Calu3 (cell line): ENCODE measurements around the gene ATP13A2. TPM values are rescaled to one million over a fixed set of nuclear protein-coding genes. Genes with fewer than 3 reads are reported as not detected.

Source experiments
- BruUV-seq: library from RNA; stranded (reverse); fragments of 400-500 nt; replicated peaks from 2 replicates; lab custom pipeline; 2021; lab: Mats Ljungman, UMichigan
- CTCF ChIA-PET: fragments of 300-600 bp; sonication (Branson Sonifier 250); formaldehyde crosslinking; loops from one replicate; lab custom pipeline; 2022; ENCODE audit warnings: antibody characterized with exemption; lab: Charles Lee
- DNase-seq: peaks from one replicate; pipeline ENCODE4 v3.0.0; 2022
- H3K27ac Mint-ChIP-seq: one replicate; pipeline ENCODE4 v1.8.0; 2022; ENCODE audit warnings: mixed read lengths; ENCODE audit not compliant: unreplicated experiment
- H3K27me3 Mint-ChIP-seq: one replicate; pipeline ENCODE4 v1.8.0; 2022; ENCODE audit warnings: mixed read lengths; ENCODE audit not compliant: unreplicated experiment
- H3K36me3 Mint-ChIP-seq: one replicate; pipeline ENCODE4 v1.8.0; 2022; ENCODE audit warnings: mild to moderate bottlenecking, moderate library complexity, mixed read lengths; ENCODE audit not compliant: insufficient read depth, unreplicated experiment
- H3K4me1 Mint-ChIP-seq: one replicate; pipeline ENCODE4 v1.8.0; 2022; ENCODE audit warnings: mild to moderate bottlenecking, low read depth, mixed read lengths; ENCODE audit not compliant: unreplicated experiment
- H3K4me3 Mint-ChIP-seq: one replicate; pipeline ENCODE4 v1.8.0; 2022; ENCODE audit warnings: mild to moderate bottlenecking, low read depth, moderate library complexity, mixed read lengths; ENCODE audit not compliant: unreplicated experiment
- H3K9me3 Mint-ChIP-seq: one replicate; pipeline ENCODE4 v1.8.0; 2022; ENCODE audit warnings: low read depth, mixed read lengths; ENCODE audit not compliant: unreplicated experiment
- intact Hi-C: fragments of 100-400 bp; cut with micrococcal nuclease; formaldehyde crosslinking; loops from one replicate; pipeline ENCODE4 v1.10.0; 2022; ENCODE audit not compliant: unreplicated experiment
- total RNA-seq: library from RNA; stranded (reverse); gene quantifications from 2 replicates; pipeline ENCODE4 v1.2.3, GENCODE V29; 2022
- TF ChIP-seq, protein P1 (sequence below): fragments of 200-600 bp; IDR thresholded peaks from one replicate; pipeline ENCODE4 v1.8.0; 2022; ENCODE audit warnings: antibody characterized with exemption; ENCODE audit not compliant: unreplicated experiment

ATP13A2 gene
- total RNA-seq, 1 experiment from 2014 or later = 33.4 TPM

- no peak for DNase-seq
- Mint-ChIP-seq H3K9me3 (no peaks in the 10 kb centered on the region), H3K27me3 (no peaks in the 10 kb centered on the region), H3K27ac (no peak overlapping the region), H3K4me3 (no peak overlapping the region), H3K36me3 (peaks cover 14% of the 10 kb centered on the region), H3K4me1 (no peaks in the 10 kb centered on the region)
- TF ChIP-seq, protein P1, sequence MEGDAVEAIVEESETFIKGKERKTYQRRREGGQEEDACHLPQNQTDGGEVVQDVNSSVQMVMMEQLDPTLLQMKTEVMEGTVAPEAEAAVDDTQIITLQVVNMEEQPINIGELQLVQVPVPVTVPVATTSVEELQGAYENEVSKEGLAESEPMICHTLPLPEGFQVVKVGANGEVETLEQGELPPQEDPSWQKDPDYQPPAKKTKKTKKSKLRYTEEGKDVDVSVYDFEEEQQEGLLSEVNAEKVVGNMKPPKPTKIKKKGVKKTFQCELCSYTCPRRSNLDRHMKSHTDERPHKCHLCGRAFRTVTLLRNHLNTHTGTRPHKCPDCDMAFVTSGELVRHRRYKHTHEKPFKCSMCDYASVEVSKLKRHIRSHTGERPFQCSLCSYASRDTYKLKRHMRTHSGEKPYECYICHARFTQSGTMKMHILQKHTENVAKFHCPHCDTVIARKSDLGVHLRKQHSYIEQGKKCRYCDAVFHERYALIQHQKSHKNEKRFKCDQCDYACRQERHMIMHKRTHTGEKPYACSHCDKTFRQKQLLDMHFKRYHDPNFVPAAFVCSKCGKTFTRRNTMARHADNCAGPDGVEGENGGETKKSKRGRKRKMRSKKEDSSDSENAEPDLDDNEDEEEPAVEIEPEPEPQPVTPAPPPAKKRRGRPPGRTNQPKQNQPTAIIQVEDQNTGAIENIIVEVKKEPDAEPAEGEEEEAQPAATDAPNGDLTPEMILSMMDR = peak; percentile 28
- BruUV-seq = no TSS peak
- CTCF ChIA-PET = interaction anchor here (1.0 kb wide), 1 partner anchor 94 kb away, joined by 4 read pairs; no protein-coding TSS in a partner anchor
- intact Hi-C loops = loop anchor here (2.0 kb wide), 1 partner anchor 95 kb away; no protein-coding TSS in a partner anchor
These were observed 34.1 kb upstream of the ATP13A2 start for GRCh38 chr1:17045634-17046333.

GRCh38 chr1:17045150-17045549 is 33.4 kb upstream of the ATP13A2 start:
- Mint-ChIP-seq H3K27ac (no peak overlapping the region), H3K9me3 (no peaks in the 10 kb centered on the region), H3K36me3 (peaks cover 18% of the 10 kb centered on the region), H3K4me3 (no peak overlapping the region), H3K4me1 (no peaks in the 10 kb centered on the region), H3K27me3 (no peaks in the 10 kb centered on the region)
- TF ChIP-seq, protein P1 = no peak
- intact Hi-C loops = loop anchor here (2.0 kb wide), 1 partner anchor 94 kb away; no protein-coding TSS in a partner anchor
- DNase-seq = no peak
- BruUV-seq = no TSS peak
- CTCF ChIA-PET = no interaction called here

DNA sequence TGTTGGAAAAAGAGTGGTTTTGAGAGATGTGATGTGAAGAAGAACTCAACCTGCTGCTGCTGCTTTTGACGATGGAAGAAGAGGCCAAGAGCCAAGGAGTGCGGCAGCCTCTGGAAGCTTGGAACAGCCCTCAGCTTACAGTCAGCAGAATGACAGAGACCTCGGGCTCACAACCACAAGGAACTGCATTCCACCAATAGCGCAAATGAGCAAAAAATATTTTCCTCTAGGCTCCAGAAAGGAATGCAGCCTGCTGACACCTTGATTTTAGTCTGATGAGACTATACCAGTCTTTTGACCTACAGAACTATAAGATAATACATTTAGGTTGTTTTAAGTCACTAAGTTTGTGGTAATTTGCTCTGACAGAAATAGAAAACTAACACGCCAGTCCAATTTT is 31.9 kb upstream of the ATP13A2 start:
- no peak overlapping the region for H3K4me3 Mint-ChIP-seq
- no peak for DNase-seq
- peaks cover 21% of the 10 kb centered on the region for H3K36me3 Mint-ChIP-seq
- H3K27me3 Mint-ChIP-seq = no peaks in the 10 kb centered on the region
- no peaks in the 10 kb centered on the region for H3K4me1 Mint-ChIP-seq
- CTCF ChIA-PET = no interaction called here
- H3K27ac Mint-ChIP-seq = no peak overlapping the region
- no peaks in the 10 kb centered on the region for H3K9me3 Mint-ChIP-seq
- TF ChIP-seq, protein P1 = no peak
- intact Hi-C loops = loop anchor here (2.0 kb wide), 1 partner anchor 93 kb away; no protein-coding TSS in a partner anchor
- no TSS peak for BruUV-seq

DNA sequence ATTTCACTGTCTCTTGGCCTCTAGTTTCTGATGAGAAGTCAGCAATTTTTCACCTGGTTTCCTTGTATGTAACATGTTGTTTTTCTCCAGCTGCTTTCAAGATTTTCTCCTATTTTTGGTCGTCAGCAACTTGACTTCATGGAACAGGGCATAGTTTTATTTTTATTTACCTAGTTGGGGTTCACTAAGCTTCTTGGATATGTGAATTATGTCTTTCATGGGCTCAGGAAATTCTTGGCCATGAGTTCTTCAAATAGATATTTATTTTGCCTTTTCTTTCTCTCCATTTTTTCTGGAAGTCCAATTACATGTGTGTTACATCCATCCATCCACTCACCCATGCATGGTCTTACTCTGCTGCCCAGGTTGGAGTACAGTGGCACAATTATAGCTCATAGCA is 28.4 kb upstream of the ATP13A2 start:
- no peaks in the 10 kb centered on the region for H3K9me3 Mint-ChIP-seq
- H3K27me3 Mint-ChIP-seq = no peaks in the 10 kb centered on the region

More for the DNA sequence above, 28.4 kb upstream of the ATP13A2 start:
- Mint-ChIP-seq H3K4me1 (no peaks in the 10 kb centered on the region), H3K27ac (no peak overlapping the region), H3K36me3 (peaks cover 31% of the 10 kb centered on the region), H3K4me3 (no peak overlapping the region)
- CTCF ChIA-PET = no interaction called here
- TF ChIP-seq, protein P1 = no peak
- no TSS peak for BruUV-seq
- no peak for DNase-seq
- intact Hi-C loops = no loop called here
